T-helper 1 cell treated with Interleukin-12 subunit alpha and Interleukin-12 subunit beta and Interleukin-4 antibody, amounts not matched to agents 30 μg/mL and 1 μg/mL, for 36 hours (primary cell): ENCODE results near the gene FAM236B.
"Not testable (repeated sequence)": the region's sequence is repeated elsewhere in the genome, so short reads cannot be mapped to it uniquely, and the experiment has no call there.

ENCODE experiments used
- H3K27ac Mint-ChIP-seq: one replicate; pipeline ENCODE4 v1.8.0; 2021; ENCODE audit warnings: mild to moderate bottlenecking, mixed read lengths
- H3K27me3 Mint-ChIP-seq: one replicate; pipeline ENCODE4 v1.8.0; 2021; ENCODE audit warnings: low read depth, mixed read lengths
- H3K36me3 Mint-ChIP-seq: one replicate; pipeline ENCODE4 v1.8.0; 2021; ENCODE audit warnings: low read depth, mixed read lengths
- H3K4me1 Mint-ChIP-seq: one replicate; pipeline ENCODE4 v1.8.0; 2021; ENCODE audit warnings: low read depth, mixed read lengths
- H3K4me3 Mint-ChIP-seq: one replicate; pipeline ENCODE4 v1.8.0; 2021; ENCODE audit warnings: mild to moderate bottlenecking, moderate library complexity, mixed read lengths
- H3K9me3 Mint-ChIP-seq: one replicate; pipeline ENCODE4 v1.8.0; 2021; ENCODE audit warnings: mixed read lengths

FAM236B gene

GRCh38 chrX:72782560-72782959 is at the start of gene FAM236B:
FAM236B (minus strand) TSS chrX:72782660; CDS start chrX:72782560, 100 bp downstream.
- not testable (repeated sequence) for H3K9me3 Mint-ChIP-seq, H3K27ac Mint-ChIP-seq, H3K36me3 Mint-ChIP-seq, H3K4me1 Mint-ChIP-seq, H3K4me3 Mint-ChIP-seq, H3K27me3 Mint-ChIP-seq

DNA sequence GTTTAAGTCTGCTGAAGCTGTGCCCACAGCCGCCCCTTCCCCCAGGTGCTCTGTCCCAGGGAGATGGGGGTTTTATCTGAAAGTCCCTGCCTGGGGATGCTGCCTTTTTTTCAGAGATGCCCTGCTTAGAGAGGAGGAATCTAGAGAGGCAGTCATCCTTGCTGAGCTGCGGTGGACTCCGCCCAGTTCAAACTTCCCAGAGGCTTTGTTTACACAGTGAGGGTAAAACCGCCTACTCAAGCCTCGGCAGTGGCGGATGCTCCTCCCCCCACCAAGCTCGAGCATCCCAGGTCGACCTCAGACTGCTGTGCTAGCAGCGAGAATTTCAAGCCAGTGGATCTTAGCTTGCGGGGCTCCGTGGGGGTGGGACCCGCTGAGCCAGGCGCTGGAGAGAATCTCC is 48.2 kb upstream of the FAM236B start:
- H3K4me3 Mint-ChIP-seq, H3K27me3 Mint-ChIP-seq, H3K4me1 Mint-ChIP-seq, H3K27ac Mint-ChIP-seq, H3K36me3 Mint-ChIP-seq, H3K9me3 Mint-ChIP-seq: not testable (repeated sequence)

DNA sequence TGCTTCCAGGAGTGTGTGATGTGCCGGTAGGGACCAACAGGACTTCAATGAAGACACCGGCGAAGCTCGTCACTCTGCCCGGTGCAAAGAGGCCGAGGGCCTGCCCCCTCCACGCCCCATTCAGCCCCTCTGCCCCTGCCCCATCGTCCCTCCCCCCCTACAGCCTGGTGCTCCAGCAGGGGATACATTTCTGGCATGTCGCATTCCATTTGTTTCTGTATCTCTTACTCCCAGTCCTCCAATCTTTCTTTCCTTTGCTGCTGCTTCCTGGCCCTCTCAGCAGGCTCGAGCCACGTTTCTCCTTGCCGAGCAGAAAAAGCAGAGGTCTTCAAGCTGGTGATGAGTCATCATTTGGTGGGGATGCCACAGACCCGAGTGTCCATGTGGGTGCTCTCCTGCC is 25.6 kb upstream of the FAM236B start, which contains the start of gene FAM236D:
Gene FAM236D, minus strand, starts transcription at position 101 of the 400 bp plus-strand sequence. Its CDS starts 100 bp downstream, at position 1.
- not testable (repeated sequence) for H3K4me1 Mint-ChIP-seq, H3K27ac Mint-ChIP-seq, H3K27me3 Mint-ChIP-seq, H3K9me3 Mint-ChIP-seq, H3K36me3 Mint-ChIP-seq, H3K4me3 Mint-ChIP-seq

- H3K36me3 Mint-ChIP-seq, H3K4me3 Mint-ChIP-seq, H3K27ac Mint-ChIP-seq, H3K27me3 Mint-ChIP-seq, H3K9me3 Mint-ChIP-seq, H3K4me1 Mint-ChIP-seq: not testable (repeated sequence)
These were observed 7.9 kb upstream of the FAM236B start for GRCh38 chrX:72790390-72790789.

DNA sequence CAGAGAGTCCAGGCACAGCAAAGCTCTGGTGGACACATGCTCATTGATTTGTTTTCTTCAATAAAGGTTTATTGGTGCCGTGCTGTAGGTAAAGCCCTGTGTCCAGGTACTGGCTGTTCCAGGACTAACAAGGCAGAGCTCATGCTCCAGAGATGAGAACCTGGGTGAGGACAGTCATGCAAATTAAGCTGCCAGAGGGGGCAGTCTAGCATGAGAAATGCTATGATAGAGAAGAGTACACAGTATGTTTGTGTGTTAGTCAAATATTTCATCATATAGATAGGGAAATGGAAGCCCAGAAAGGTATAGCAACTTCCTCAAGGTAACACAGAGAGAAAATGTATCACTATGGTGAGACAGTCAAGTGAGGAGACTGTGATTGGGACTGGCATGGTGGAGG is 5.7 kb upstream of the FAM236B start:
- H3K4me3 Mint-ChIP-seq, H3K9me3 Mint-ChIP-seq, H3K36me3 Mint-ChIP-seq, H3K27ac Mint-ChIP-seq, H3K27me3 Mint-ChIP-seq, H3K4me1 Mint-ChIP-seq: not testable (repeated sequence)

GRCh38 chrX:72783964-72784363 is 1.5 kb upstream of the FAM236B start:
- H3K36me3 Mint-ChIP-seq, H3K4me1 Mint-ChIP-seq, H3K27ac Mint-ChIP-seq, H3K27me3 Mint-ChIP-seq, H3K4me3 Mint-ChIP-seq, H3K9me3 Mint-ChIP-seq: not testable (repeated sequence)

- H3K4me3 Mint-ChIP-seq, H3K9me3 Mint-ChIP-seq, H3K36me3 Mint-ChIP-seq, H3K4me1 Mint-ChIP-seq, H3K27me3 Mint-ChIP-seq, H3K27ac Mint-ChIP-seq: not testable (repeated sequence)
These were observed 991 bp upstream of the FAM236B start for GRCh38 chrX:72783365-72783936.

DNA sequence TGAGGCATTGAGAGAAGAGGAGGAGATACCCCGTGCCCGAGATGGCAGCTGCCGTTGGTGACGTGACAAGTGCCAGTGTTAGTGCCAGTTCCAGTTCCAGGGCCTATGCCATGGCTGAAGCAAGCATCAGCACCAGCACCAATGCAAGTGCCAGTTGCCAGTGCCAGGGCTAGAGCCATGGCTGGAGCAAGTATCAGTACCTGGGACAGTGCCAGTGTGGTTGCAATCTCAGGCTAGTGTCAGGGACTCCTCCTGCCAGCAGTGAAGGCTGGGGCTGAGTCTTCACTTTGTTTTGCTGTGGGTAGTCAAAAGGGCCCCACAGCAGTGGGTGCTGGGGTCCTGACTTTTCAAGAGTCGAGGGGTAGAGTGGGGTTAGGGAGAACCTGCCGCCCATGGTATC is 4.3 kb downstream of the FAM236B start:
- H3K27ac Mint-ChIP-seq, H3K4me3 Mint-ChIP-seq, H3K4me1 Mint-ChIP-seq, H3K9me3 Mint-ChIP-seq, H3K36me3 Mint-ChIP-seq, H3K27me3 Mint-ChIP-seq: not testable (repeated sequence)

GRCh38 chrX:72777467-72777790 is 5.0 kb downstream of the FAM236B start:
- not testable (repeated sequence) for H3K27ac Mint-ChIP-seq, H3K4me1 Mint-ChIP-seq, H3K27me3 Mint-ChIP-seq

GRCh38 chrX:72776653-72777466 is 5.6 kb downstream of the FAM236B start, which contains the start of gene DMRTC1B:
DMRTC1B (plus strand) TSS chrX:72776890; CDS start chrX:72845136, 68,246 bp downstream.
- not testable (repeated sequence) for H3K9me3 Mint-ChIP-seq, H3K27ac Mint-ChIP-seq, H3K4me3 Mint-ChIP-seq, H3K4me1 Mint-ChIP-seq, H3K36me3 Mint-ChIP-seq, H3K27me3 Mint-ChIP-seq

More at GRCh38 chrX:72777467-72777790, 5.0 kb downstream of the FAM236B start:
- H3K36me3 Mint-ChIP-seq, H3K9me3 Mint-ChIP-seq, H3K4me3 Mint-ChIP-seq: not testable (repeated sequence)

DNA sequence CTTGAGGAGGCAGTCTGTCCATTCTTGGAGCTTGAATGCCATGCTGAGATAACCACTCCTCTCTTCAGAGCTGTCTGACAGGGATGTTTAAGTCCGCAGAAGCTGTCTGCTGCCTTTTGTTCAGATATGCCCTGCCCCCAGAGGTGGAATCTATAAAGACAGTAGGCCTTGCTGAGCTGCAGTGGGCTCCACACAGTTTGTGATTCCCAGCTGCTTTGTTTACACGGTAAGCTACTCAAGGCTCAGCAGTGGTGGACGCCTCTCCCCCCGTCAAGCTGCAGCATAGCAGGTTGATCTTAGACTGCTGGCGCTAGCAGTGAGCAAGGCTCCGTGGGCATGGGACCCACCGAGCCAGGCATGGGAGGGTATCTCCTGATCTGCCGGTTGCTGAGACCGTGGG is 22.0 kb downstream of the FAM236B start:
- not testable (repeated sequence) for H3K9me3 Mint-ChIP-seq, H3K27ac Mint-ChIP-seq, H3K4me1 Mint-ChIP-seq, H3K36me3 Mint-ChIP-seq, H3K4me3 Mint-ChIP-seq, H3K27me3 Mint-ChIP-seq

DNA sequence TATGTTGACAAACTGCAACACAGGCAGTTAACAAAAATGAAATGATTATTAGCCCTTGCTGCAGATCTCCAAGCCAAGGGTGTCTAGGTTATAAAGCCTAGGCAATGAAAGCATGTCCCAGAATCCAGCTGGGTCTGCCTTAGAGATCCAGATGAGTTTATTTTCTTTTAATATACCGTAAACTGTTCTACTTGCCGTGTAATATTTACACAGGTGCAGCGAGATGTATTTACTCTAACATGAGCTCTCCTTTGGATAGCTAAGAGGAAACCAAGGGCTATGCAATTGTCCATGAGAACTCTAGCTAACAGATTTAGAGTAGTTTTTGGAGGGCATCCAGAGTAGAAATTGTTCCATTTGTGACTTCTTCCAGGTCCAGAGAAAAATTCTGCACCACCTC is 33.9 kb downstream of the FAM236B start:
- not testable (repeated sequence) for H3K36me3 Mint-ChIP-seq, H3K4me3 Mint-ChIP-seq, H3K27ac Mint-ChIP-seq, H3K27me3 Mint-ChIP-seq, H3K9me3 Mint-ChIP-seq, H3K4me1 Mint-ChIP-seq

- H3K27ac Mint-ChIP-seq, H3K36me3 Mint-ChIP-seq, H3K4me3 Mint-ChIP-seq: not testable (repeated sequence)
These were observed 36.9 kb downstream of the FAM236B start for GRCh38 chrX:72745546-72745945.

DNA sequence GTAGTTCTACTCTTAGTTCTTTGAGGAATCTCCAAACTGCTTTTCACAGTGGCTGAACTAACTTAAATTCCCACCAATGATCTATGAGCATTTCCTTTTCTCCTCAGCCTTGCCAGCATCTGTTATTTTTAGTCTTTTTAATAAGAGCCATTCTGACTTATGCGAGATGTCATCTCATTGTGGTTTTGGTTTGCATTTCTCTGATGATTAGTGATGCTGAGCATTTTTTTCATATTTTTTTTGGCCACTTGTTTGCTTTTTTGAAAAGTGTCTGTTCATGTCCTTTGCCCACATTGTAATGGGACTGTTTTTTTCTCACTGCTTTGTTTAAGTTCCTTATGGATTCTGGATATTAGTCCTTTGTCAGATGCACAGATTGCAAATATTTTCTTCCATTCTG is 46.9 kb downstream of the FAM236B start:
- Mint-ChIP-seq H3K4me3 (no peak overlapping the region), H3K27me3 (peaks cover 21% of the 10 kb centered on the region), H3K36me3 (no peaks in the 10 kb centered on the region), H3K9me3 (no peaks in the 10 kb centered on the region), H3K27ac (no peak overlapping the region), H3K4me1 (no peaks in the 10 kb centered on the region)

More at GRCh38 chrX:72745546-72745945, 36.9 kb downstream of the FAM236B start:
- not testable (repeated sequence) for H3K9me3 Mint-ChIP-seq, H3K27me3 Mint-ChIP-seq, H3K4me1 Mint-ChIP-seq

GRCh38 chrX:72733636-72734035 is 48.8 kb downstream of the FAM236B start:
- H3K36me3 Mint-ChIP-seq, H3K4me1 Mint-ChIP-seq, H3K27ac Mint-ChIP-seq, H3K4me3 Mint-ChIP-seq, H3K9me3 Mint-ChIP-seq: not testable (repeated sequence)
- H3K27me3 Mint-ChIP-seq: peaks cover 21% of the 10 kb centered on the region
